ENCODE measurements around the gene PNMA6E. TPM values are rescaled to one million over a fixed set of nuclear protein-coding genes. Genes with fewer than 3 reads are reported as not detected.
"Not testable (repeated sequence)": the region's sequence is repeated elsewhere in the genome, so short reads cannot be mapped to it uniquely, and the experiment has no call there.

PNMA6E gene
- polyA plus RNA-seq, 3 donors: not detected

GRCh38 chrX:153411988-153412574 is 10.9 kb upstream of the PNMA6E start:
- WGBS, 3 donors: 27 to 60% (median 57%) methylated on average over 17 of the region's 17 CpGs
- no peak overlapping the region for H3K27ac ChIP-seq (ENCODE audit: low read depth, low read length)

- no peak within 1 kb of the TSS for H3K27ac ChIP-seq (ENCODE audit: low read depth, low read length)
- 0 to 23% (median 1%) methylated on average over 22 to 72 of the region's 75 CpGs for WGBS, 3 donors
Observed at GRCh38 chrX:153411255-153411987, 10.3 kb upstream of the PNMA6E start, which contains the start of gene ZFP92. TSS of gene ZFP92 (plus strand) at chrX:153411472. CDS start at chrX:153418323, 6,851 bp downstream.

GRCh38 chrX:153410888-153411254 is 9.7 kb upstream of the PNMA6E start:
- H3K27ac ChIP-seq (ENCODE audit: low read depth, low read length): no peak overlapping the region

GRCh38 chrX:153410373-153410772 is 9.2 kb upstream of the PNMA6E start:
- no peak overlapping the region for H3K27ac ChIP-seq (ENCODE audit: low read depth, low read length)
- WGBS, 3 donors: 77 to 93% (median 80%) methylated on average over 11 to 15 of the region's 15 CpGs

More at GRCh38 chrX:153410888-153411254, 9.7 kb upstream of the PNMA6E start:
- WGBS, 3 donors: 42 to 53% (median 52%) methylated on average over 10 to 12 of the region's 12 CpGs

- 65 to 90% (median 83%) methylated on average over 12 to 30 of the region's 30 CpGs for WGBS, 3 donors
- H3K27ac ChIP-seq (ENCODE audit: low read depth, low read length): no peak overlapping the region
Observed at GRCh38 chrX:153409414-153410101, 8.4 kb upstream of the PNMA6E start.

- WGBS, 3 donors: 82 to 98% (median 90%) methylated on average over 10 to 12 of the region's 12 CpGs
- H3K27ac ChIP-seq (ENCODE audit: low read depth, low read length): no peak overlapping the region
Observed at GRCh38 chrX:153408871-153409351, 7.8 kb upstream of the PNMA6E start.

GRCh38 chrX:153408221-153408721 is 7.1 kb upstream of the PNMA6E start:
- no peak overlapping the region for H3K27ac ChIP-seq (ENCODE audit: low read depth, low read length)
- 68 to 94% (median 83%) methylated on average over 6 to 10 of the region's 10 CpGs for WGBS, 3 donors

GRCh38 chrX:153407736-153408135 is 6.6 kb upstream of the PNMA6E start:
- H3K27ac ChIP-seq (ENCODE audit: low read depth, low read length): no peak overlapping the region
- WGBS, 3 donors: 69 to 91% (median 69%) methylated on average over 1 to 3 of the region's 3 CpGs

GRCh38 chrX:153406903-153407302 is 5.8 kb upstream of the PNMA6E start:
- H3K27ac ChIP-seq (ENCODE audit: low read depth, low read length): no peak overlapping the region
- 84 to 85% (median 85%) methylated on average over 5 to 7 of the region's 7 CpGs for WGBS, 3 donors

GRCh38 chrX:153406011-153406410 is 4.9 kb upstream of the PNMA6E start:
- 83 to 92% (median 87%) methylated on average over 9 of the region's 9 CpGs for WGBS, 3 donors
- H3K27ac ChIP-seq (ENCODE audit: low read depth, low read length): no peak overlapping the region

GRCh38 chrX:153405426-153405825 is 4.3 kb upstream of the PNMA6E start:
- 39 to 47% (median 40%) methylated on average over 5 of the region's 5 CpGs for WGBS, 3 donors
- no peak overlapping the region for H3K27ac ChIP-seq (ENCODE audit: low read depth, low read length)

- H3K27ac ChIP-seq (ENCODE audit: low read depth, low read length): not testable (repeated sequence)
- 65 to 89% (median 80%) methylated on average over 5 of the region's 5 CpGs for WGBS, 3 donors
Observed at GRCh38 chrX:153404333-153404732, 3.2 kb upstream of the PNMA6E start.

GRCh38 chrX:153400146-153401132 is 711 bp downstream of the PNMA6E start:
- H3K27ac ChIP-seq (ENCODE audit: low read depth, low read length): no peak overlapping the region
- 70 to 79% (median 73%) methylated on average over 19 to 60 of the region's 60 CpGs for WGBS, 3 donors

- no peak overlapping the region for H3K27ac ChIP-seq (ENCODE audit: low read depth, low read length)
- WGBS, 3 donors: 78 to 88% (median 83%) methylated on average over 16 to 17 of the region's 17 CpGs
Observed at GRCh38 chrX:153398275-153398960, 2.7 kb downstream of the PNMA6E start.

GRCh38 chrX:153397256-153397960 is 3.7 kb downstream of the PNMA6E start:
- H3K27ac ChIP-seq (ENCODE audit: low read depth, low read length): no peak overlapping the region
- 85 to 90% (median 90%) methylated on average over 10 to 27 of the region's 27 CpGs for WGBS, 3 donors

- H3K27ac ChIP-seq (ENCODE audit: low read depth, low read length): no peak overlapping the region
- WGBS, 3 donors: 83 to 85% (median 85%) methylated on average over 4 to 25 of the region's 26 CpGs
Observed at GRCh38 chrX:153396320-153397195, 4.6 kb downstream of the PNMA6E start.
